SJSA1 (cell line): ENCODE data around the gene SGMS1. TPM values are rescaled to one million over a fixed set of nuclear protein-coding genes. Genes with fewer than 3 reads are reported as not detected.
"Not testable (repeated sequence)": the region's sequence is repeated elsewhere in the genome, so short reads cannot be mapped to it uniquely, and the experiment has no call there.

ENCODE experiments used
- DNase-seq, 2 experiments: peaks; one replicate each; pipeline ENCODE4 v3.0.0-alpha.2; 2015 to 2020; ENCODE audit warnings: low spot score in 2 of 2, low read depth in 1 of 2
- H3K27ac ChIP-seq: fragments of 250-450 bp; sonication (Bioruptor Pico); 2 replicates; pipeline ENCODE4 v1.5.1; 2020; ENCODE audit warnings: mild to moderate bottlenecking, moderate library complexity
- H3K27me3 ChIP-seq: fragments of 250-450 bp; sonication (Bioruptor Pico); replicated peaks from 2 replicates; pipeline ENCODE4 v1.5.1; 2020; ENCODE audit warnings: mild to moderate bottlenecking, moderate library complexity
- H3K36me3 ChIP-seq: fragments of 250-450 bp; sonication (Bioruptor Pico); 2 replicates; pipeline ENCODE4 v1.5.1; 2020; ENCODE audit warnings: mild to moderate bottlenecking
- H3K4me1 ChIP-seq: fragments of 250-450 bp; sonication (Bioruptor Pico); replicated peaks from 2 replicates; pipeline ENCODE4 v1.6.1; 2021; ENCODE audit warnings: mild to moderate bottlenecking
- H3K4me3 ChIP-seq: fragments of 250-450 bp; sonication (Bioruptor Pico); 2 replicates; pipeline ENCODE4 v1.5.1; 2020; ENCODE audit warnings: mild to moderate bottlenecking
- H3K9me3 ChIP-seq: fragments of 250-450 bp; sonication (Bioruptor Pico); replicated peaks from 2 replicates; pipeline ENCODE4 v1.5.1; 2020; ENCODE audit warnings: mild to moderate bottlenecking
- total RNA-seq: library from RNA; depleted of rRNA; stranded (reverse); fragments of >200 nt; shearing (Covaris generic); gene quantifications from 2 replicates; pipeline ENCODE4 v1.2.3, GENCODE V29; 2014

Gene SGMS1
- total RNA-seq, 1 experiment from 2014 or later, result 109 TPM

DNA sequence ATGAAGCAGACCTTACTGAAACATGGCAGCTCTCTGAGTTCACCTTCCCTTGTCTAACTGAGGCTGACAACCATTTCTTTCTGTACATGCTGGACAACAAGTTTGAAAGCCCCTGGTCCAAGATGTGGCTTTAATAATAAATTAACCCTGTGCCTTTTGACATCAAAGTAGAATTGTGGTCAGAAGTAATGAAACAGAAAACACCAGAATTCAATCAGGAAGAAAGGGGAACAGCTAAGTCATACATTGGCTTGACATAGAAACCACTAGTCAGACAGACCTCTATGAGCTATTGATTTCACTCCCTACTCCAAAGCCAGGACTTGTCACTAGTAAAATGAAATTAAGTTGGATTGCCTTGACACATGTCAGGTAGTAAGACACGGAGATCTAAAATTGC, 197.3 kb downstream of the SGMS1 start:
- Histone ChIP-seq H3K4me1 (peaks cover 8% of the 10 kb centered on the region), H3K9me3 (no peaks in the 10 kb centered on the region), H3K27ac (no peak overlapping the region), H3K36me3 (no peaks in the 10 kb centered on the region), H3K4me3 (no peak overlapping the region), H3K27me3 (no peaks in the 10 kb centered on the region)
- no peak for DNase-seq

DNA sequence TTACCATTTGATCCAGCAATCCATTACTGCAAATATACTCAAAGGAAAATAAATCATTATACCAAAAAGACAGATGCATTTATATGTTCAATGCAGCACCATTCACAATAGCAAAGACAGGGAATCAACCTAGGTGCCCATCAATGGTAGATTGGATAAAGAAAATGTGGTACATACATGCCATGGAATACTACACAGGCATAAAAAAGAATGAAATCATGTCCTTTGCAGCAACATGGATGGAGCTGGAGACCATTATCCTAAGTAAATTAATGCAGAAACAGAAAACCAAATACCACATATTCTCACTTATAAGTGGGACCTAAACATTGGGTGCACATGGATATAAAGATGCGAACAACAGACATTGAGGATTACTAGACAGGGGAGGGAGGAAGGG, 198.5 kb downstream of the SGMS1 start:
- H3K9me3 ChIP-seq, DNase-seq, H3K4me3 ChIP-seq, H3K36me3 ChIP-seq, H3K27ac ChIP-seq, H3K27me3 ChIP-seq, H3K4me1 ChIP-seq: not testable (repeated sequence)

- no peaks in the 10 kb centered on the region for H3K27me3 ChIP-seq
- H3K9me3 ChIP-seq, result no peaks in the 10 kb centered on the region
- H3K36me3 ChIP-seq, result no peaks in the 10 kb centered on the region
- no peak overlapping the region for H3K27ac ChIP-seq
- DNase-seq, result no peak
- H3K4me1 ChIP-seq, result peaks cover 20% of the 10 kb centered on the region
- H3K4me3 ChIP-seq, result no peak overlapping the region
Measured at GRCh38 chr10:50423448-50423847, 200.3 kb downstream of the SGMS1 start.

DNA sequence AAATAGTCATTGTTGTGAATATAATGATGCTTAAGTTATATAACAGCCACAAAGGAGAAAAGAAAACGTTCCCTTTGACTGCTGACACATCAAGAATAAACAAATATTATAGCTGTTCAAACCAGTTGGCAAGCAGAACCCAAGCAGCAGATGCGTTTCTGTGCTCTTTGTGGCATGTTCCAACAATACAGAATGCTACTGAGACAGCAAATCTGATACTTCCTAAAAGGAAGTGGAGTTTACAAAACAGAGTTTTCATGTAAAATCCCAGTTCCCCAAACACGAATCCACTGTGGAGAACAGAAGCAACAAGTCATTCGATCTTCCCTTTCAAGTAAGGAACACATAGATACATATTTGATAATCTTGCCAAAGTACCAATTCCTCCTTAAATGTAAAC, 201.5 kb downstream of the SGMS1 start:
- Histone ChIP-seq H3K4me3 (no peak overlapping the region), H3K4me1 (peaks cover 20% of the 10 kb centered on the region), H3K9me3 (no peaks in the 10 kb centered on the region), H3K36me3 (peaks cover 7% of the 10 kb centered on the region), H3K27ac (no peak overlapping the region), H3K27me3 (no peaks in the 10 kb centered on the region)
- no peak for DNase-seq

DNA sequence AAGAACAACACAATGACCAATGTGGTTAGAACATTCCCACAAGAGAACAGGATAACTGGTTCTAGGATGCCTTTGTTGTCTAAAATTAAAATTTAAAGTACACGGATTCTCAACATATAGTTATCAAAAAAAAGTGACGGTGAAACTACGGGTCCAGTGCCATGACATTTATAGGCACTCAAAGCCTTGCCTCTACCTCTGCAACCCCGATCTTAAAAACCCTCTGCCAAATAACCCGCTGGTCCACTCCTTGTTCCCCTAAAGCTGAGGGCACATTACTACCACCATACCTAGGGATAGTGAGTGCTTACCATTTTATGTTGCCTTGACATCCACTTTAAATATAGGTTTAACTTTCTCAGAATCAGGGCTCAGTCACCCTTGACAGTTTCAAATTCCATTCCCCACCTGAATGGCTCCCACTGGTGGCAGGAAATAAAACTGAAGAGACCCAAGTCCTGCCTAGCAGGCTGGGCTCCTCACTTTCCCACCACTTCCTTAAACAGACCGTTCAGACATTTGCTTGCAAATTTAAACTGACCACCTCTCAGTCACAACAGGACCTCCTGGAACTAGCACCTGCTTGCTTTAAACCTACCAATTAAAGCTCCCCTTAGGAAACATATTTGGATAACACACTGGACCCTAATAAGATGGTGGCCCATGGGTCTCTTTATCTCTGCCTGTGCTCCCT, 202.6 kb downstream of the SGMS1 start:
- Histone ChIP-seq H3K36me3 (peaks cover 7% of the 10 kb centered on the region), H3K9me3 (no peaks in the 10 kb centered on the region), H3K27ac (no peak overlapping the region), H3K4me3 (no peak overlapping the region), H3K4me1 (peaks cover 24% of the 10 kb centered on the region), H3K27me3 (no peaks in the 10 kb centered on the region)
- peak in 1 of 2 experiments; percentile 37 for DNase-seq

DNA sequence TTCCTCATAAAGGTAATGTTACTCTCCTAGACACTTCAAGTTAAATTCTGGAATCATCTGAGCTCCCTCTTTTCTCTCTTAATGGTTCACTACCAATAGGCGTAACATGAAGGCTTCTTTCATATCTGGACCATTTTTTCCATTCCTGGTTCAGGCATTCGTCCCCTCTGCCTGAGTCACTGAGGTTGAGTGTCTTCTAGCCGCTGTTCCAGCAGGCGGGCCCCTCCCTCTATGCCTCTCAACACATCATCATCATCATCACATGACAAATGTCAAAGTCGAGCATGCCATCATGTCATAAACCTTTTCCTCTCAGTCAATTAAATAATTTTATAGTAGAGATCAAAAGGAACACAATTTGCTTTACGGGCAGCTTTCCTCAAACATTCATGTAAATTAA, 203.6 kb downstream of the SGMS1 start:
- Histone ChIP-seq H3K4me3 (no peak overlapping the region), H3K9me3 (no peaks in the 10 kb centered on the region), H3K4me1 (peaks cover 31% of the 10 kb centered on the region), H3K27me3 (no peaks in the 10 kb centered on the region), H3K36me3 (peaks cover 15% of the 10 kb centered on the region), H3K27ac (no peak overlapping the region; the same call in 1 of the 2 replicates)
- no peak for DNase-seq

- no peak for DNase-seq
Measured at GRCh38 chr10:50419756-50420155, 204.0 kb downstream of the SGMS1 start.

GRCh38 chr10:50419091-50419490, 204.7 kb downstream of the SGMS1 start:
- Histone ChIP-seq H3K36me3 (peaks cover 20% of the 10 kb centered on the region), H3K27ac (peak overlapping the region; percentile 97), H3K27me3 (no peaks in the 10 kb centered on the region), H3K9me3 (no peaks in the 10 kb centered on the region), H3K4me3 (peak overlapping the region; percentile 83), H3K4me1 (peaks cover 31% of the 10 kb centered on the region)
- peak in 1 of 2 experiments; percentile 38 for DNase-seq

More at GRCh38 chr10:50419756-50420155, 204.0 kb downstream of the SGMS1 start:
- Histone ChIP-seq H3K4me1 (peaks cover 31% of the 10 kb centered on the region), H3K27ac (peak overlapping the region; percentile 97; the same call in 1 of the 2 replicates), H3K36me3 (peaks cover 20% of the 10 kb centered on the region), H3K9me3 (no peaks in the 10 kb centered on the region), H3K27me3 (no peaks in the 10 kb centered on the region), H3K4me3 (no peak overlapping the region)

DNA sequence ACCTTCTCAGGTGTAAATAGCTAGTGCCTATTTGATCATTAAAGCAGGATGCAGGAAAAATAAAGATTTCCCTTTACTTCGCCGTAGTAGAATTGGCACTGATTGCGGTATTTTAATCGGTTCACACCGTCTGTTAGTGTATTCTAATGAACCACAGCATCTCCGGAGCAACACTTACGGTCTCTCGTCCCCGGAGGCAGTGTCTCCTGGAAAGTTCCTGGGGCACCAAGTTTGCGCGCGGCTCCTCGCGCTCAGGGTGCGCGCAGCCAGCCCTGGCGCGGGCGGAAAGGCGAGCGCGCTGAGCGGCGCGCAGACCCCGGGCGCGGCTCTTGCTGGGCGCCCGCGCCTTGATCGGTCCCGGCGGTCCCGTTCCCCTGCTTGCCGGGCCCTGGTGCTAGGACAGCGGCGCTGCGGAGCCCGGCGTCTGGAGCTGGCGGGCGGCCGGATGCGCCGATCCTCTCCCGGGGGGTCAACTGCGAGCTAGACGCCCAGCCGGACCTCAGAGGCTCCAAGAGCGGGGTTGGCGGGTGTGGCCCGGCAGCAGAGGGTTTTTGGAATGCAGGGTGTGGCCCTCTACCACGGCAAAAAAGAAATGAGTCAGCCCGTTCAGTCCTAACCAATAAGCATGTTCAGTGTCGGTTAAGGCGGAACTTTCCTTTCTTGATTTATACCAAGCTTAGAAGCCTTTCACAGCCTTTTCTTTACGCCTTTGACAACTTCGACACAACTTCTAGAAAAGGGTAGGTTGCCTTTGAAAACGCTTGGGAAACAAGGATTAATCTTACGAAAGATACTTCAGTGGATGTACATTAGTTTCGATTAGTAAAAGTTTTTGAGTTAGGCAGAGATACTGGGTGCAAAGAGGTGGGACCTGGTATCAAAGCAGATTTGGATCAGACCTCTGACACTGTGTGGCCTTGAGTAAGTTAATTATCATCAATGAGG, 205.6 kb downstream of the SGMS1 start:
- peak; percentile 93 to 94 for DNase-seq
- peaks cover 20% of the 10 kb centered on the region for H3K36me3 ChIP-seq
- H3K27ac ChIP-seq, result peak overlapping the region; percentile 97
- H3K9me3 ChIP-seq, result no peaks in the 10 kb centered on the region
- H3K4me3 ChIP-seq, result peak overlapping the region; percentile 83
- H3K27me3 ChIP-seq, result no peaks in the 10 kb centered on the region
- peaks cover 33% of the 10 kb centered on the region for H3K4me1 ChIP-seq

GRCh38 chr10:50417486-50417885, 206.3 kb downstream of the SGMS1 start:
- Histone ChIP-seq H3K4me1 (peaks cover 35% of the 10 kb centered on the region), H3K36me3 (peaks cover 20% of the 10 kb centered on the region), H3K27ac (peak overlapping the region; percentile 97), H3K9me3 (no peaks in the 10 kb centered on the region), H3K4me3 (peak overlapping the region; percentile 83), H3K27me3 (no peaks in the 10 kb centered on the region)
- peak in 1 of 2 experiments; percentile 62 for DNase-seq

DNA sequence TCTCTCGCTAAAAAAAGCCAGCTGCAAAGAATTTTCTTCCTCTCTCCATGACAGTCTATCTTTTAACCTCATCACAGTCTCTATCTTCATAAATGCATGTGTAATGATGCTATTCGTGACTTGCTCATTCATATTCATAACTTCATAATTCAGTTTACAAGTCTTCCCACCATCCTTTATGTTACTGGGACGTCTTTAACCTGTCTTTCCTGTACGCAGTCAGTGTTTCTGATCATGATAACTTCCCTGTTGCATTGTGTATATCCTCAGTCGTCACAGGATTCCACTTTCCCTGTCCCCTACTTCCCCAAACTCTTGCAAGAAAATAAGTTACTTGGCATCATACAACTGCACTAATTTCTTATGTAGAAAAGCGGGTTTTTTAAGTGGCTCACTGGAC, 206.9 kb downstream of the SGMS1 start:
- peaks cover 20% of the 10 kb centered on the region for H3K36me3 ChIP-seq
- H3K27ac ChIP-seq, result peak overlapping the region; percentile 97; the same call in 1 of the 2 replicates
- H3K27me3 ChIP-seq, result no peaks in the 10 kb centered on the region
- peaks cover 41% of the 10 kb centered on the region for H3K4me1 ChIP-seq
- no peaks in the 10 kb centered on the region for H3K9me3 ChIP-seq
- no peak for DNase-seq
- peak overlapping the region; percentile 83 for H3K4me3 ChIP-seq

- no peaks in the 10 kb centered on the region for H3K9me3 ChIP-seq
- peaks cover 47% of the 10 kb centered on the region for H3K4me1 ChIP-seq
- peak in 1 of 2 experiments; percentile 14 for DNase-seq
- no peak overlapping the region for H3K27ac ChIP-seq
- peak overlapping the region; percentile 83; the same call in 1 of the 2 replicates for H3K4me3 ChIP-seq
- peaks cover 20% of the 10 kb centered on the region for H3K36me3 ChIP-seq
- no peaks in the 10 kb centered on the region for H3K27me3 ChIP-seq
Measured at GRCh38 chr10:50416181-50416824, 207.5 kb downstream of the SGMS1 start.

DNA sequence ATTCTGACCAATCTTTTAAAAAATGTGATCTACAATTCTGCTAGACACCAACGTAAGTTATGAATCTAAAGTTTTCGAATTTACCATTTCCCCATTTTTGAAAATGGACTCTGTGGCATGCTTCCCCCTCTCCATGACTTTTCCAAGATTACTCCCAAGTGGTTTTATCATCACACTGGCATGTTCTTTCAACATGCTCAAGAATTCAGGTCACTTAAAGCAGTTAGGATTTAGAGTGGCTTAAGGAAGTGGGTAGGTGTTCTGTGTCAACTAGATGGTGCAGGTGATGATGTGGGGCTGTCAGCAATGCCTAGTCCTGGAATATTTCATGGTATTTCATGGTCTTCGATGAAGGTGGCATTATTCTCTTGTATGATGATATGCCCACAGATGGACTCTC, 208.5 kb downstream of the SGMS1 start:
- H3K9me3 ChIP-seq, result no peaks in the 10 kb centered on the region
- H3K27me3 ChIP-seq, result no peaks in the 10 kb centered on the region
- H3K27ac ChIP-seq, result no peak overlapping the region
- H3K36me3 ChIP-seq, result peaks cover 20% of the 10 kb centered on the region
- no peak for DNase-seq
- H3K4me1 ChIP-seq, result peaks cover 52% of the 10 kb centered on the region
- no peak overlapping the region for H3K4me3 ChIP-seq
